Activated naive CD4-positive, alpha-beta T cell treated with anti-CD3 and anti-CD28 coated beads, Interleukin-2, amount 50 U/mL, for 24 hours (primary cell): Measurements from ENCODE around the gene TNNI2.
A peak's percentile ranks its signal among the peaks of the same experiment; 100 is the strongest.

Source experiments
- H3K27ac Mint-ChIP-seq: one replicate; pipeline ENCODE4 v1.8.0; 2021; ENCODE audit warnings: mild to moderate bottlenecking, mixed read lengths
- H3K27me3 Mint-ChIP-seq: one replicate; pipeline ENCODE4 v1.8.0; 2021; ENCODE audit warnings: mixed read lengths
- H3K36me3 Mint-ChIP-seq: one replicate; pipeline ENCODE4 v1.8.0; 2021; ENCODE audit warnings: mixed read lengths
- H3K4me1 Mint-ChIP-seq: one replicate; pipeline ENCODE4 v1.8.0; 2021; ENCODE audit warnings: mixed read lengths
- H3K4me3 Mint-ChIP-seq: one replicate; pipeline ENCODE4 v1.8.0; 2021; ENCODE audit warnings: mild to moderate bottlenecking, mixed read lengths
- H3K9me3 Mint-ChIP-seq: one replicate; pipeline ENCODE4 v1.8.0; 2021; ENCODE audit warnings: mixed read lengths

The TNNI2 gene

GRCh38 chr11:1846453-1846932 lies 7.7 kb downstream of the TNNI2 start:
- peaks cover 74% of the 10 kb centered on the region for H3K4me1 Mint-ChIP-seq
- peak overlapping the region; percentile 55 for H3K27ac Mint-ChIP-seq
- no peaks in the 10 kb centered on the region for H3K36me3 Mint-ChIP-seq
- peak overlapping the region; percentile 51 for H3K4me3 Mint-ChIP-seq
- no peaks in the 10 kb centered on the region for H3K9me3 Mint-ChIP-seq
- no peaks in the 10 kb centered on the region for H3K27me3 Mint-ChIP-seq

DNA sequence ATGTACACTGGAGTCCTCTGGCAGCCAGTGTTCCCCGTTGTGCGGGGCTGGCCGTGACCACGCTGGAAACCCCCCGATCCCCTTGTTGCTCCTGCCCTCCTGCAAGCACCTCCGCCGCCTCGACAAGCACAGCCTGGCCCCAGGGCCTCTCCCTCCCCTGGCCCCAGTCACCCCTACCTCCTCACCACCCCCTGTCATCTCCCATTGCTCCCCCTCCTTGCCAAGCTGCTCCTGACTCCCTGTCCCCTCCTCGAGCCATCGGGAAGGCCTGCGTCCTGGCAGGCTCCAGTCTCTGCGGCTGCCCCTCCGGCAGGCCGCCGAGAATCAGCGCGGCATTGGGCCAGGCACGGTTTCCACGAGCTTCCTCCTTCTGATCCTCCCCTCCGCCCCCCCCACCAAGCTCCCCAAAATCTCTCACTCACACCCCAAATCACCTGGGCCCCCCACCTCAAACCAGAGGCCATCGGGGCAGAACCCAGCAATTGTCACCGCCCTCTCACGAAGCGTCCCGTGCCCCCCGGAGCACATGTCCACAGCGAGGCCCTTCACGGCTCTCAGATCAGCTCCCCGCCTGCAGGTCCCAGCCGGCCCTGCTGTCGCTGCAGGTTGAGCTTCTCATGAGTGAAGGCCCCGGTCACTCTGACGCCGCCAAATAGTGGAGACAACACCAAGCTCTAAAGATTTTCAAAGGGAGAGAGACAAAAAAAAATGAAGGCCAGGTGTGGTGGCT lies 8.4 kb downstream of the TNNI2 start:
- no peaks in the 10 kb centered on the region for H3K9me3 Mint-ChIP-seq
- H3K36me3 Mint-ChIP-seq = no peaks in the 10 kb centered on the region
- no peak overlapping the region for H3K4me3 Mint-ChIP-seq
- H3K4me1 Mint-ChIP-seq = peaks cover 78% of the 10 kb centered on the region
- H3K27me3 Mint-ChIP-seq = no peaks in the 10 kb centered on the region
- peak overlapping the region; percentile 77 for H3K27ac Mint-ChIP-seq

DNA sequence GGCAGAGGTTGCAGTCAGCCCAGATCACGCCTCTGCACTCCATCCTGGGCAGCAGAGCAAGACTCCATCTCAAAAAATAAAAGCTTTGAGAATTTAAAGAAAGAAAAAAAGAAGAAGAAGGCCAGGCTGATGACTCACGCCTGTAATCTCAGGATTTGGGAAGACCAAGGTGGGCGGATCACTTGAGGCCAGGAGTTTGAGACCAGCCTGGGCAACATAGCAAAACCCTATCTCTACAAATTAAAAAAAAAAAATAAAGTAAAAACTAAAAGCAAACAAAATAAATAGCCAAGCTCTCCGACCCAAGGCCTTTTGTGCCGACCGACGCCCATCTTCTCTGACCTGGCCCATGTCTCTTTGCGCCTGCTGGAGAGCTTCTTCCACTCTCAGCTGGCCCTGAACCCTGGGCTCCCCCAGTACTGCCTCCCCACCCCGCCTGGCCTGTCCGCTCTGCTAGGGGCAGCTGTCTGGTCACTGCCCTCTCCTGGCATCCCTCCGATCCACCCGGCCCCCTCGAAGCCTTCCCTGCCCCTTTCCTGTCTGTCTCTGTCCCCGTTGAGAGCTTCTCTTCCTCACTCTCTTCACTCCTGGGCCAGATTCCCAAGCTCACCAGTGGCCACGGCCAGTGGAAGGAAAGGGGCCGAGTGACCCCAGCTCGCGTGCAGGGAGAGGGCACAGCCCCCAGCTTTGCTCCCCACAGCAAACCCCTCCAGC lies 9.3 kb downstream of the TNNI2 start:
- Mint-ChIP-seq H3K9me3 (no peaks in the 10 kb centered on the region), H3K4me1 (peaks cover 87% of the 10 kb centered on the region), H3K27ac (peak overlapping the region; percentile 35), H3K36me3 (no peaks in the 10 kb centered on the region), H3K27me3 (no peaks in the 10 kb centered on the region), H3K4me3 (no peak overlapping the region)

DNA sequence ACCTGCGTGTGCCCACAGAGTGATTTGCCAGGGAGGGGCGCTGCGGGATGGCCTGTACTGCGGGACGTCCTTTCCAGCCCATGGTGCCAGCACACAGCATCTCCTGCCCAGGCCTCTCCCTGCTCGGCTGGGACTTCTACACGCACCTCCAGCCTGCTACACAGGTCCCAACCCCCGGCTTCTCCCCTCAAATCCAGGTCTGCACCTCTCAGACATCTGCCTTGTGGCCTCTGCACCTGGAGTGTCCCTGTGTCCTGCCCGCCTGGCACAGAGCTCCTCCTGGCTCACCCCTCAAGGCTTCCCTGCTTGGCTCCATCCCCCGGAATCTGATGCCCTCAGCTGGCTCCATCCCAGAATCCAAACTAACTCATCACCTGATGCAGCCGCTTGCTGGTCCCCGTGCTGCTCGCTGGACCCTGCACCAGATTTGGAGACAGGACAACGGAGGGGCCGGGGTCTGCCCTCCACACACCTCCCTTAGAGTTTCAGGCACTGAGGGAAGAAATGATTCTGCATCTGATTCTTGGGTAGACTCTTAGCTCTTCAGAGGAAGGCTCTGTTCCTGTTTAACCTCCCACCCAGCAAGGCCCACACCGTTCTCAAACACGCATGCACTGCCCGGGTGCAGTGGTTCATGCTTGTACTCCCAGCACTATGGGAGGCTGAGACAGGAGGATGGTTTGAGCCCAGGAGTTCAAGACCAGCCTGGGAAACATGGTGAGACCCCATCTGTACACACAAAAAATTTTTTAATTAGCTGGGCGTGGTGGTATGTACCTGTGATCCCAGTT lies 10.1 kb downstream of the TNNI2 start:
- peak overlapping the region; percentile 30 for H3K4me3 Mint-ChIP-seq
- H3K4me1 Mint-ChIP-seq = peaks cover 87% of the 10 kb centered on the region
- H3K27ac Mint-ChIP-seq = peak overlapping the region; percentile 30
- no peaks in the 10 kb centered on the region for H3K9me3 Mint-ChIP-seq
- no peaks in the 10 kb centered on the region for H3K27me3 Mint-ChIP-seq
- H3K36me3 Mint-ChIP-seq = no peaks in the 10 kb centered on the region

DNA sequence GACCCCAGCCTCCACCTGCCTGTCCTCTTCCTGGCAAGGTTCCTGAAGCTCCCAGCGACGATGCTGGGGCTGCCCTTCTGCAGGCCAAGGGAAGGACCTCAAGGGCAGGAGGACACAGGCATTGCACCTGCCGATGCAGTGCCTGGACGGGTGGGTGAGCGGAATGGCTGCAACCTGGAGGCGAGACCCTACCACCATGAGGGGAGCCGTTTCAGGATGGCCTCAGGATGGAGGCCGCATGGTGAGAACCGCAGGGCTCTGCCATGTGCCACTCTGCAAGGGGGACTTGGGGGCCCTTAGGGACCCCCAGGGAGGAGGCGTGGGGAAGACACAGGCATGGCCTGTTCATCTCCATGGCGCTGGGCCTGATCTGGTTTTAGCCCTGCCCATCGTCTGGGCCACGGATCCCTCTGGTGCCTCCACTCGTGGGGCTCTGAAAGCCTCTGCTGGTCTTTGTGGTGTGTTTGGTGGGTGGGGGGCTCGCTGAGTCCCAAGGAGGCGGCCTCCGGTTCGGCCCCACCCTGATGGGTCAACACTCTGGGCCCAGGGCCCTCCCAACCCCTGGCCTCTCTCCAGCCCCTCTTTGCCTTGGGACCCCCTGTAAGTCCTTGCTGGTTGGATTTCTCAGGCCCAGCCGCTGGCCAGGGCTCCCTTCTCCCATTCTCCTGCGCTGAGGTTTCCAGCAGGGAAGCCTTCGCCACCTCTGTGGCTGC lies 12.8 kb downstream of the TNNI2 start:
- H3K4me3 Mint-ChIP-seq = peak overlapping the region; percentile 96
- peaks cover 76% of the 10 kb centered on the region for H3K4me1 Mint-ChIP-seq
- H3K9me3 Mint-ChIP-seq = no peaks in the 10 kb centered on the region
- peak overlapping the region; percentile 92 for H3K27ac Mint-ChIP-seq
- no peaks in the 10 kb centered on the region for H3K27me3 Mint-ChIP-seq
- no peaks in the 10 kb centered on the region for H3K36me3 Mint-ChIP-seq

DNA sequence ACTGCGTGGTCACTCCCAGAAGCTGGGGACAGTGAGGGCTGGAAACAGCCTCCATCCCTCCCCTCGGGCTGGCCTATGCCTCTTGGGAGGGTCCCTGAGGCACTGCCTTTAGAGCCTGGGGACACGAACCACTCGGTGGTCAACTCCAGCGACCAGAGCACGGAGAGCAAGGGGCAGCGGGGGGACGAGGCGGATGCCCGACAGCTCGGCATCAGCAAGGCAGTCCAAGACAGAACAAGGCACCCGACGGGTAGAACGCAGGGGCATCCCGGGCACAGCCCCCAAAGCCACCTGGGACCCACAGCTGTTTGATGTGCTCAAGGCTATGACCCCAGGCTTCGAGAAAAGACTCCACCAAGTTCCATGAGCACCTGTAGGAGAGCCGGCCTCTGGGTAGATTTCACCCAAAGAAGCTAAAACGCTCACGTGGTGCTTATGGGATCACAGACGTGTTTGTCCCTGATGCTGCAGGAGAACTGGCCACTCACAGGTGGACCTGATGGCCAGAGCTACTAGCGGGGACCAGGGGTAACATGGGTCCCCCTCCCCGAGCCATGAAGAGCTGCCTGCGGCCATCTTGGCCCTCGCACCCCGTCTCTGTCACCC lies 13.6 kb downstream of the TNNI2 start:
- no peaks in the 10 kb centered on the region for H3K36me3 Mint-ChIP-seq
- peak overlapping the region; percentile 96 for H3K4me3 Mint-ChIP-seq
- no peaks in the 10 kb centered on the region for H3K9me3 Mint-ChIP-seq
- peak overlapping the region; percentile 98 for H3K27ac Mint-ChIP-seq
- H3K4me1 Mint-ChIP-seq = peaks cover 71% of the 10 kb centered on the region
- H3K27me3 Mint-ChIP-seq = no peaks in the 10 kb centered on the region

DNA sequence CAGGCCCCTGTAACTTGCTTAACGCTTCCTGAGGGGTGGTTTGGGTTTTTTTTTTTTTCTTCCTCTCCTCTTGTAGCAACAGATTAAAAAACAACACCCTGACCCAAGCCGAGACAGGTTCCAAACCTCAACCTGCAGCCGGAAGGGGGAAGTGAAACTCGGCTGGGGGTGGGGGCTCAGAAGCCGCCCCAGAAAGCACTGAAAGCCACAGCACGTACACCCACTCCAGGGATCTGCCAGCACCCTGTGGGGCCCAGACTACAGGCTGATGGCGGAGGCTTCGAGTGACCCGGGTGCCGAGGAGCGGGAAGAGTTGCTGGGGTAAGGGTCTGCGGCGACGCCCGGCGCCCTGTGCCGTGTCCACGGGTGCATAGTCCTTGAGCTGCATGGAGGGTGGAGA lies 14.1 kb downstream of the TNNI2 start, which contains the start of gene LSP1:
LSP1 (plus strand) TSS at position 208 of the 400 bp plus-strand sequence; CDS start at position 269, 61 bp downstream.
- Mint-ChIP-seq H3K27me3 (no peaks in the 10 kb centered on the region), H3K9me3 (no peaks in the 10 kb centered on the region), H3K4me1 (peaks cover 67% of the 10 kb centered on the region), H3K27ac (peak within 1 kb of the TSS; percentile 98), H3K4me3 (peak within 1 kb of the TSS; percentile 96), H3K36me3 (no peaks in the 10 kb centered on the region)

DNA sequence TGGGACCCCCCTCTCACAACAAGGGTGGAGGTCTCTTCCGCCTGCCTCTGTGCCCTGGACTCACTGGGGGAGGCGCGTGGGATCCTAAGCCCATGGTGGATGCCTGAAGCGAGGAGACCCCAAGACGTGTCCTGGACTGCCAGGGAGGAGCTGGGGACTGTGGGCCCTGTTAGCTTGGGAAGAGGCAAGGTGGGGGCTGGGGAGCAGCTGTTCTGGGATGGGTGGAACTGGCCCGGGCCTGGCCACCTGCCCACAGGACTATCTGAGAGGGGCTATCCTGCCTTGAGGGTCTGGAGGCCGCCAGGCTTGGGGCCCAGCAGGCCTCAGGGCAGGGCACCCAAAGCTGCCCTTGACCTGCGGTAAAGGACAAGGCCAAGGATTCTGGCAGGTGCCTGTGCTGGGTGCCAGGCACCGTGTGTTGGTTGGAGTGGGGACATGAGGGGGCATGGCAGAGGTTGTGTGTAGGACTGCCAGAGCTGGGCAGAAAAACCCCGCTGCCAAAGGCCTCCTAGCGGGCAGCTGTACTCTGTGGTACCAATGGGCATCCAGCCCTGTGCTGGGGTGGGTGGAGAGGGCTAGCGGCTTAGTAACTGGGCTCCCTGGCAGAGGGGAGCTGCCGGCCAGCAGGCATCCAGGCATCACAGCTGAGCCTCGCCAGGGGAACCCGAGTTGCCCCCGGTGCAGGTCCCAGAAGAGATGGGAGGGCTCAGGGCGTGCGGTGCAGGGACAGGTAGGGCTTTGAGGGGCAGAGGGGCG lies 14.8 kb downstream of the TNNI2 start:
- Mint-ChIP-seq H3K27me3 (no peaks in the 10 kb centered on the region), H3K4me3 (peak overlapping the region; percentile 96), H3K36me3 (no peaks in the 10 kb centered on the region), H3K27ac (peak overlapping the region; percentile 98), H3K9me3 (no peaks in the 10 kb centered on the region), H3K4me1 (peaks cover 67% of the 10 kb centered on the region)

DNA sequence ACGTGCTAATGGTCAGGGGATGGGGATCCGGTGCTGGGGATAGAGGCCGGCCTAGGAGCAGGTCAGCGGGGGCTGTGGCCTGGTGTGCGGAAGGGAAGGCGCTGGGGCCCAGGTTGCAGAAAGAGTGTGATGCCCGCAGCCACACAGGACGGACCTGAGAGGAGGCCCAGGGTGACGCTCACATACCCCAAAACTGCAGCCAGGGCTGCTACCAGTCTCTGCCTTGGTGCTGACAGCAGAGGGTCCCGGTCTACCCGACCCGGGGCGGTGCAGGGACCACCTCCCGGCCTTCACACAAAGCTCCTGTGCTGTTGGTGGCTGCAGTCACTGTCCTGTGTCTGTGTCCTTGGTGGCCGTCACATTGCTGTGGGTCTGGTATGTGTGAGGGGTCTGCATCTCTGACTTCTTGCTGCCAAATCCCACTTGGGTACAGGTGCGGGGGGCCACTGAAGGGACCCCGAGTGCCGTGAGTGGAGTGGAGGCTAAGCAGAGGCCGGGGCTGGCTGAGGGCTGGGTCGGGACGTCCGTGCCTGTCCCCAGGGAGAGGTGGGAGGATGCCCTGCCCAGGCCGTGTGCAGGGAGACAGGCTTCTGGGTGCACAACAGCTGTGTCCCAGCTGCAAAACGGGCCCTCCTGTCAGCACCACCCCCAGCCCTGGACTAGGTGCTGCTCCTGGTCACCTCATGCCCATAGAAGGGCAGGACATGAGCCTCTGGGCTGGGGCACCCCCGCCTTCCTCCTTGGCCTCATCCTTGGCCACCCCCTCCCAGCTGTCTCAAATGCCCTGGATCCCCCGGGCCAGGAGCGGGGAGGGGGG lies 15.6 kb downstream of the TNNI2 start:
- Mint-ChIP-seq H3K9me3 (no peaks in the 10 kb centered on the region), H3K27ac (peak overlapping the region; percentile 3), H3K27me3 (no peaks in the 10 kb centered on the region), H3K4me1 (peaks cover 64% of the 10 kb centered on the region), H3K36me3 (no peaks in the 10 kb centered on the region), H3K4me3 (peak overlapping the region; percentile 96)

GRCh38 chr11:1854949-1855885 lies 16.4 kb downstream of the TNNI2 start:
- Mint-ChIP-seq H3K9me3 (no peaks in the 10 kb centered on the region), H3K36me3 (no peaks in the 10 kb centered on the region), H3K27ac (no peak overlapping the region), H3K4me3 (peak overlapping the region; percentile 96), H3K27me3 (no peaks in the 10 kb centered on the region), H3K4me1 (peaks cover 56% of the 10 kb centered on the region)

GRCh38 chr11:1855886-1856265 lies 17.1 kb downstream of the TNNI2 start:
- no peaks in the 10 kb centered on the region for H3K27me3 Mint-ChIP-seq
- no peak overlapping the region for H3K27ac Mint-ChIP-seq
- H3K4me1 Mint-ChIP-seq = peaks cover 50% of the 10 kb centered on the region

DNA sequence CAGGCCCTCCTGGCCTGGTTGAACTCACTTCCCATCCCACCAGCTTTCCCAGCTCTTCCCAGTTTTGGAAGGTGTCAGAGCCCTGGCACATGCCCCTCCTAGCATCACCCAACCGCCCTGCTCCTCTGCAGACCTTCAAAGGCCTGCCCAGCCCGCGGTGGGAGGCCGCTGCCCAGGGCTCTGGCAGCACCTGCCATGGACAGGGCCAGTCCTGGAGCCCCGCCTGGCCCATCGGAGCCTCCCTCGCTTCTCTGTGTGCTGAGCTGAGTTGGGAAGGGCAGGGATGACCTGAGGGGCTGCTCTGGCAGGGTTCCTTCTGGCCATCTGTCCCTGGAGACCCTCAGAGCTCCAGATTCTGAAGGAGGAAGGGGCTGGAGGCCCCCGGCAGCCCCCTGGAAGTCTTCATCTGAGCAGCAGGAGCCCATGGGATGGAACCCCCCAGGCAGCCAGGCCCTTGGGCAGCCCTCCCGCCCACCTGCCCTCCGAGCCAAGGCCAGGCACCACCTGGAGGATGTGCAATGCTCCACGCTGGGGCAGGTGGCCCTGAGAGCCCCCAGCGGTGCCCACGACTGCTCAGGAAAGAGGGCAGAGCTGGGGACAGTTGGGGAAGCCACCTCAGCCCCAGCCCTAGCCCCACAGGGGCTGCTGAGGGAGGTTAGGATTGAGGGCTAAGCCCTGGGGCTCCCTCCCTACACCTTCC lies 17.7 kb downstream of the TNNI2 start:
- no peaks in the 10 kb centered on the region for H3K36me3 Mint-ChIP-seq
- H3K4me3 Mint-ChIP-seq = no peak overlapping the region
- no peak overlapping the region for H3K27ac Mint-ChIP-seq
- no peaks in the 10 kb centered on the region for H3K27me3 Mint-ChIP-seq
- H3K9me3 Mint-ChIP-seq = no peaks in the 10 kb centered on the region
- peaks cover 44% of the 10 kb centered on the region for H3K4me1 Mint-ChIP-seq

More at GRCh38 chr11:1855886-1856265, 17.1 kb downstream of the TNNI2 start:
- no peaks in the 10 kb centered on the region for H3K36me3 Mint-ChIP-seq
- H3K9me3 Mint-ChIP-seq = no peaks in the 10 kb centered on the region
- peak overlapping the region; percentile 19 for H3K4me3 Mint-ChIP-seq
